HG03060 (cell line): ENCODE measurements around the gene C19orf33.

Experiments used
- ATAC-seq: cut with Tn5 transposase; IDR thresholded peaks from one replicate; pipeline ENCODE4 v1.9.1; 2021; ENCODE audit warnings: low read depth, moderate number of reproducible peaks; ENCODE audit not compliant: unreplicated experiment

C19orf33 gene

GRCh38 chr19:38308006-38308766 is 4.1 kb downstream of the C19orf33 start:
- no peak for ATAC-seq

DNA sequence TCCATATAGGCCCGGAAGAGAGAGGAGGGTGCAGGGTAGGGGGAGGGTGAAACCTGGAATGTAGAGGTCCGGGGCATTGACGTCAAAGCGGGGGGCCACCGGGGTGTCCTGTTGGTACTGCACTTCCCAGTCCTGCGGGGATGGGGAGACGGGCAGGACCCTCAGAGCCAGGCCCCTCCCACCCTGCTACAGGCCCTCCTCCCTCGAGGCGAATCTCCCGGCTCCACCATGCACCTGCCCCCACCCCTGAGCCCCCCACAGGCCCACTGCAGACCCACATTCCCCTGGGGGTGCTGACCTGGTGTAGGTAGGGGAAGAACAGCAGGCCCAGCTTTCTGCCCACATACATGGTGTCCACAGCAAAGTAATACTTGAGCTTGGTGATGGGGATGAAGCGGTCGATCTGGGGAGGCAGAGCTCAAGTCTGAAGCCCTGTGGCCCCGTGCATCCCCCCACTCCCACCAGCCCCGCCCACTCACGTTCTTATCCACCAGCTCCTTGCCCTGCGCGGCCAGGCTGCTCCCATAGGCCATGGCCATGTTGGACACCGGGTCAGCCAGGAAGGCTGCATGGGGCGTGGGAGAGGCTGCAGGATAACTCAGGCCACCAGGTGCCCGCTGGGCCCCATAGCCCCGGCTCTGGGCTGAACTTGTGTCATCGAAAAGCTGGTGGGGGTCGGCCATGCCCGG is 5.0 kb downstream of the C19orf33 start:
- ATAC-seq = no peak

- ATAC-seq = no peak
Measured at GRCh38 chr19:38309615-38310278, 5.7 kb downstream of the C19orf33 start.

DNA sequence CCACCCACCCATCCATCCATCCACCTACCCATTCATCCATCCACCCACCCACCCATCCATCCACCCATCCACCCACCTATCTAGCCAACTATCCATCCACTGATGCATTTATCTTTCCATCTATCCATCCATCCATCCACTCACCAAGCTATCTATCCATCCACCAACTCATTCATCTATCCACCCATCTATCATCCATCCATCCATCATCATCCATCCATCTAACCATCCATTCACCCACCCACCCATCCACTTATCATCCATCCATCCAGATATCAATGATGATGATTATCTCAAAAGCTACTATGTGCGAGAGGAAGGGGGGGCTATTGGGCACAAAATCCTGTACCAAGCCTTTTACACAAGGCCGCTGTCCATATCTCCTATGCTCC is 6.2 kb downstream of the C19orf33 start:
- ATAC-seq = no peak

- ATAC-seq = no peak
Measured at GRCh38 chr19:38310986-38311385, 6.9 kb downstream of the C19orf33 start.

DNA sequence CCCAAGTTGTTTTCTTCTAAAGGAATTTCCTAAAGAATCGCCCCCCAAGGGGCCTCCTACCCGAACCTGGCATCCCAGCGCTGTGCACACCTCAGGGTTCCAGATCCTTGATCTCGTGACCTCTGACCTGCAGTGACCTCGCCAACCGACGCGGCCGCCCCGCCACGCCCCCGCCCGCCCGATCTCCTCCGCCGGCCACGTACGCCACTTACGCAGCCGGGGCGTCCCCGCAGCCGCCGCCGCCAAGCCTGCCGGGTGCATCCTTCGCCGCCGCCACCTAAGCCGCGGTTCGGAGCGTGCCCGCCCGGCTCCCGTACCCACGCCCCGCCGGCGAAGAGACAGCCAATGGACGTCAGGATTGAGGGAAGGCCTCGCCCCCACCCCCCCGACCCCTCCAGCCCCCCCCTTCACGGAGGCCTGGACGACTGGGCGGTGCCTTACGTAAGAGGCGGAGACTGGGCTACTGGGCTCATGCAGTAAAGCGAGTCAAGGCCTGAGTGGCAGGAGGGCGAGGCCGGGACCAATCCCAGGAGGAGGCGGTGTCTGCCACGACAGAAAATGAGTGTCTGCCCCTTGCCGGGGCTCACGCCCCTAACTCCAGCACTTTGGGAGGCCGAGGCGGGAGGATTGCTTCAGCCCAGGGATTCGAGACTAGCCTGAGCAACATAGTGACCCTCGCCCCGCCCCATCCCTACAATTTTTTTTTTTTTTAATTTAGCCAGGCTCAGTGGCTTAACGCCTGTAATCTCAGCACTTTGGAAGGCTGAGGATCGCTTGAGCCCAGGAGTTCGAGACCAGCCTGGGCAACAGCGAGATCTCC is 11.8 kb downstream of the C19orf33 start, which contains the start of gene YIF1B:
Gene YIF1B, minus strand, starts transcription at position 291 of the 820 bp plus-strand sequence. Its CDS starts 30 bp downstream, at position 261.
- ATAC-seq = peak; percentile 73

- ATAC-seq = no peak
Measured at GRCh38 chr19:38316477-38317067, 12.5 kb downstream of the C19orf33 start.

- no peak for ATAC-seq
Measured at GRCh38 chr19:38317104-38317612, 13.1 kb downstream of the C19orf33 start.

- ATAC-seq = no peak
Measured at GRCh38 chr19:38318660-38319059, 14.6 kb downstream of the C19orf33 start.

DNA sequence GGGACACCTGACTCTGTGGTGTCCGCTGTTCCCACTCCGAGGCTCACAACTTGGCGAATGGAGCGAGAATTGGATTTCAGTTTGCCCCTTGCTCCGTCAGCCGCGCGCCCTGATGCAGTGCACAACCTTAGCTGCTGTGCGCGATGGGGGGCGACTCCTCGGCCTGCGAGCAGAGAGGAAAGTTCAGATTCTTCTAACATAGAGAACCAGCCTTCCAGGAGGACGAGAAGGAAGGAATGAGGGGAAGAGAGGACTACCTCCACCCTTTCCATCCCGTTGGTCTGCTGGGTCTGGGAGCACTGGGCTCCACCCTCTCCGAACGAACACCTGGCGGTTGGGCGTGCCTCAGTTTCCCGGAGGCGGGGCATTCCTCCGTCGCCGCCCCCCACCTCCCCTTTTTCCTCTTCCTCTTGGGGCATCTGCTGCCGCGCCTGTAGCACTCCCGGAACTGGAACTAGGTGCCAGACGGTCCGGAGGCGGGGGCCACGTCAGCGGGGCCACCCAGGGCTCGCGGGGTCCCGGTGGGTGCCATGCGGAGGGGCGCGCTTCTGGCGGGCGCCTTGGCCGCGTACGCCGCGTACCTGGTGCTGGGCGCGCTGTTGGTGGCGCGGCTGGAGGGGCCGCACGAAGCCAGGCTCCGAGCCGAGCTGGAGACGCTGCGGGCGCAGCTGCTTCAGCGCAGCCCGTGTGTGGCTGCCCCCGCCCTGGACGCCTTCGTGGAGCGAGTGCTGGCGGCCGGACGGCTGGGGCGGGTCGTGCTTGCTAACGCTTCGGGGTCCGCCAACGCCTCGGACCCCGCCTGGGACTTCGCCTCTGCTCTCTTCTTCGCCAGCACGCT is 15.6 kb downstream of the C19orf33 start, which contains the start of gene KCNK6:
Gene KCNK6, plus strand, starts transcription at position 425 of the 838 bp plus-strand sequence. Its CDS starts 106 bp downstream, at position 531.
- ATAC-seq = no peak

GRCh38 chr19:38320969-38321339 is 16.9 kb downstream of the C19orf33 start:
- ATAC-seq = no peak

DNA sequence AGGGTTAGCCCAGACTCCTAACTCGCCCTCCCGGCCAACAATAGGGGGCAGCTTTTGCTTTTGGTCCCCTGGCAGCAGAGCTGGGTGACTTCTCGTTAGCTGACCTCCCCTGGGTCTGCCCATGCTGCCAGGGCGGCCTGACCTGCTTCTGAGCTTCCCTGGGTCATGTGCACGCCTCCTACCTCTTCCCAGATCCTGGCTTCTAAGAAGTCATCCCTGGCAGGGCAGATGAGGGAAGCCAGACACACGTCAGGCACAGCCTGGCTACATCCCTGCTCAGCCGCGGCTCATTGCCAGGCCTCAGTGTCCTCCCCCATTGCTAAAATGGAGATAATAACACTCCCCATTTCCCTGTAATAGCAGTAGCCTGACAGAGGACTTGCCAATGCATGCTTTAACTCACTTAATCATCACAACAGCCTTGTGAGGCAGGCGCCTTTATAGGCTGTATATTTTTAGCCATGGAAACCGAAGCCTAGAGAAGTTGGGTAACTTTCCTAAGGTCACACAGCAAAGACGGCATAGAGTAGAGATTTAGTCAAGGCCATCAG is 17.7 kb downstream of the C19orf33 start:
- no peak for ATAC-seq

- ATAC-seq = no peak
Measured at GRCh38 chr19:38323291-38323690, 19.2 kb downstream of the C19orf33 start.

GRCh38 chr19:38324431-38324830 is 20.4 kb downstream of the C19orf33 start:
- ATAC-seq = no peak

DNA sequence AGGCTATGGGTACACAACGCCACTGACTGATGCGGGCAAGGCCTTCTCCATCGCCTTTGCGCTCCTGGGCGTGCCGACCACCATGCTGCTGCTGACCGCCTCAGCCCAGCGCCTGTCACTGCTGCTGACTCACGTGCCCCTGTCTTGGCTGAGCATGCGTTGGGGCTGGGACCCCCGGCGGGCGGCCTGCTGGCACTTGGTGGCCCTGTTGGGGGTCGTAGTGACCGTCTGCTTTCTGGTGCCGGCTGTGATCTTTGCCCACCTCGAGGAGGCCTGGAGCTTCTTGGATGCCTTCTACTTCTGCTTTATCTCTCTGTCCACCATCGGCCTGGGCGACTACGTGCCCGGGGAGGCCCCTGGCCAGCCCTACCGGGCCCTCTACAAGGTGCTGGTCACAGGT is 22.5 kb downstream of the C19orf33 start:
- no peak for ATAC-seq

DNA sequence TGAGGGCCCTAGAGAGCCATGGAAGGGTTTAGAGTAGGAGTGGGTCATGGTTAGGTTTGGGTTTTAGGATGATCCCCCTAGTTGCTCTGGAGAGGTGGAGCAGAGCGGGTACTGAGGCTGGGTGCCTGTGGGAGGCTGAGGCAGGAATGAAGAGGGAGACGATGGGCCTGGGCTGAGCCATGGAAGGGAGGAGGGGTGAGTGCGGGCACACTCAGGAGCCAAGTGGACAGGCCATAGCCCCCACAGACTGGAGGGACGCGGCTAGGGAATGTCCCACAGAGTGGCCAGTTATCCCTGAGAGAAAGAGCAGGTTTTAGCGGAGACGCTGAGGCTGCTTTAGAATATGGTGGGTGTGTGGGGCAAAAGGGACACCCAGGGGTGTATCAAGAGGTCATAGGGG is 25.6 kb downstream of the C19orf33 start:
- no peak for ATAC-seq

DNA sequence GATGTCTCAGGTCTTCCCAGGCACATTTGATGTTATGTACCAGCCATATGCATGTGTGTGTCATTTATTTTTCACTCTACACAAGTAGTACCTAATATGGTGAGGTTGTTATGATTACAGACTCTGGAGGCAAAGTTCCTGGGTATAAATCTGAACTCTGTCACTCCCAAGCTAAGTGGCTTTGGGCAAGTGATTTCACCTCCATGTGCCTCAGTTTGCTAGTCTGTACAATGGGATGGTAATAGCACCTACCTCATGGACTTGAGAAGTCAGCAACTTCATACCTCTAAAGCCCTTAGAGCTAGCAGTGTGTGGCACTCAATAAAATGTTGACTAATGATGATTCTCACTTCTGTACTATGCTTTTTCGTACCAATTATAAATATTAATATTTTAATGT is 27.7 kb downstream of the C19orf33 start:
- no peak for ATAC-seq

DNA sequence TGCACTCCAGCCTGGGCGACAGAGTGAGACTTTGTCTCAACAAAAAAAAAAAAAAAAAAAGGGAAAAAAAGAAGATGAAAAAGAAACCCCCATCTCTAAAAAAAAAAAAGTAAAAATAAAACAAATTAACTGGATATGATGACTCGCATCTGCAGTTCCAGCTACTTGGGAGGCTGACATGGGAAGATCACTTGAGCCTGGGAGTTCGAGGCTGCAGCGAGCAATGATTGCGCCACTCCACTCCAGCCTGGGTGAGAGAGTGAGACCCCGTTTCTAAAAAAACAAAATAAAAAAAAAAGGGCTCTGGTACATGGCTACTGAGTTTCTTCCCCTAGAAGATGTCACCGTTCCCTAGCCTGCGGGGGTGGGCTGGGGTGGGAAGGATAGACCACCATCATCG is 29.2 kb downstream of the C19orf33 start:
- ATAC-seq = no peak
